ENCODE results near the gene CCDC121.
A peak's percentile ranks its signal among the peaks of the same experiment; 100 is the strongest.

The CCDC121 gene, protein sequence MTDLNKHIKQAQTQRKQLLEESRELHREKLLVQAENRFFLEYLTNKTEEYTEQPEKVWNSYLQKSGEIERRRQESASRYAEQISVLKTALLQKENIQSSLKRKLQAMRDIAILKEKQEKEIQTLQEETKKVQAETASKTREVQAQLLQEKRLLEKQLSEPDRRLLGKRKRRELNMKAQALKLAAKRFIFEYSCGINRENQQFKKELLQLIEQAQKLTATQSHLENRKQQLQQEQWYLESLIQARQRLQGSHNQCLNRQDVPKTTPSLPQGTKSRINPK

DNA sequence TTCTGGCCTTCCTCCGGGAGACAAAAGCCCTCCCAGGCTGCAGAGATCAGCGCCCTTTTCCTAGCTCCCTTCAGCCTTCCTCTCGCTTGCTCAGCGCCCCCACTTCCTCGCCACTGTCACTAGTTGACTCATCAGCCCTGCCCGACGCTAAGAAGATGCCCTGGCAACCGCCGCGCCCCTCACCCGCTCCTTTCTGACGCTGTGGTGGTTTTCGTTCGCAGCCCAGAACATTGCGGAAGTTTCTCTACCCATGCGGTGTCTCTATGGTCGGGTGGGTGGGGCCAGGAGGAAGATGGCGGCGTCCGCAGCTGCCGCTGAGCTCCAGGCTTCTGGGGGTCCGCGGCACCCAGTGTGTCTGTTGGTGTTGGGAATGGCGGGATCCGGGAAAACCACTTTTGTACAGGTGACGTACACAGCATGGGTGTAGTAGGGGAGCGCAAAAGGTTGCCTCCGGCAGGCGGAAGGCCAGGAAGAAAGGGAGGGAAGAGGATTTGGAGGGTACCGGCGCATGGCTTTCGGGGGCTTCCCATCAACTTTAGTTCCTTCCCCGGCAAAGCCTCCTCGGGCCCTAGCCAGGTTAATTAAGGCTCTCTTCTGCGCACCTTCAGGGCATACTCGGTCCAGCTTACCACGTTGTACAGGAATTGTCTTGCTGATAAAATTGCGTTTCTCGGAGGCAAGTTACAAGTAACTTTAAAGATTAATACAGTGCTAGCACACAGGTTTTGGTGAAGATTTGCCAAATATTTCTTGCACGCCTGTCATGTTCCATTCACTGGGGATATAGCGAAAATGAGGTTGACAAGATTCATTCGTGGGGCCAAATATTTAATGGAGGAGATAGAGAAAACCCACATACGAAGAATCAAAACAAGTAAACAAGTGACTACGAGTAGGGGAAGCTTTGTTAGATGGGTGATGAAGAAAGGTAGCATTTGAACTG is at the start of gene CCDC121, which contains the start of gene GPN1:
Gene CCDC121, minus strand, starts transcription at position 246 of the 943 bp plus-strand sequence. CDS start 1,213 bp downstream, outside the sequence.
Gene GPN1, plus strand, starts transcription at position 284 of the 943 bp plus-strand sequence. Its CDS starts 9 bp downstream, at position 293.
- DNase-seq (ENCODE audit: low read depth in 1 of 2, low spot score in 1 of 2) = peak; percentile 84 to 86

DNA sequence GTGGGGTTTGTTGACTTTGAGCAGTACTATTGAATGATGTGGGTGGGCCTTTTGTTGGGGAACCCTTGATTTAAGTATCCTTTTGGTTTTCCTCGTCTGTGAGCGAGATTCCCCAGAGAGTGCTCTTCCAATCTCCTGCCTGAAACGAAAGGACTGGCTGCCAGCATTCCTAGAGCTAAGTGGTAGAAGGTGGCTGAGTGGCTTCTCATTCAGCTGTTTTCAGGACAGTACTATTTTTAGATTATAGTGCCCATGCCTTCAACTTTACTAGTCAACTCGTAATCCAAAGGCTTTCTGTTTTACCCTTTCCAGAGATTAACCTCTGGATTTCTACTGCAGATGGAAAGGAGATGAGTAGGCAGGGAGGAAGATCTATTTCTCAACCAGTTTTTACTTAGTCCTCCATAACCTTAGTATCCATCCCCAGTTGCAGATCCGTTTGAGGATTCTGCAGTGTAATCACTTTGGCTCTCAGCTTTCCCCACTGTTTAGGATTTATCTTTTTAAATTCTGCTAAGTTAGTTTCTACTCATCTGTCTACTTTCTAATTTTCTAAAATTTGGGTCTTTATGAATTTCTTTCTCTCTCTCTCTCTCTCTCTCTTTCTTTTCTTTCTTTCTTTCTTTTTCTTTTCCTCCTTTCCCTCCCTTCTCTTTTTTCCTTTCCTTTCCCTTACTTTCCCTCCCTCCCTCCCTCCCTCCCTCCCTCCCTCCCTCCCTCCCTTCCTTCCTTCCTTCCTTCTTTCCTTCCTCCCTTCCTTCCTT is 44.1 kb upstream of the CCDC121 start:
- no peak for DNase-seq (ENCODE audit: low read depth in 1 of 2, low spot score in 1 of 2)

DNA sequence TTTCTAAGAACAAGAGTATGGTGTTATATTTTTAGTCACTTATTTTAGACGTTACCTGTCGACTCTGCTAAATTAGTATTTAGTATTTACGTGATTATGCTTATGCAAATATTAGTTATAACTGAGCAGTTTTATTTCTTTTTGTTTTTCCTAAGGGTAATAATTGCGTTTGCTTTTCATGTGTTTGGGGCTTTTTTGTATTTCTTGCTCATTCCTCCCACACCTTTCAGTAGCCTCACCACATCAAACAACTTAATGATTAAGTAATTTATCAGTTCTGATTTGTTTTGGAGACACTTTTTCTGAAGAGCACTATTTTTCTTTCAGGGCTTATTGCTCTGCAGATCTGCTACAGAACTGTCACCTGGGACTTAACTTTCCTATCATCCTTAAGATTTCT is 42.4 kb upstream of the CCDC121 start:
- DNase-seq (ENCODE audit: low read depth in 1 of 2, low spot score in 1 of 2) = no peak

DNA sequence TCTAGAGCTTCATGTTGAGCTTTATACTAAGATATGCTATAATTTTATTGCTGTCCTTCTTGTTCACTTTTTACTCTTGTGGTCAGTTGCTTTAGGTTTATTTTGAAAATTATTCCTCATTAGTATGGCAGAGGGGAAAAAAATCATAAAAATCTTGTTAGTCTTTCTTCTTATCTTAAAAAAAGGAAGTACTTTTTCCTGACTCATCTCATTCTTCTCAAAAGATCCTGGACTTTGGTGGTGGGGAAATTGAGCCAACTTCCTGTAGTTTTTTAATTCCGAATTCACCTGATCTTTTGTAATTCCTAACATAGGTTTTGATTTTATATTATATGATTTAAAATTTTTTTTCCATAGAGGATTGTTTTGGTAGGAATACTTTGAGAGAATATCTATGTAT is 38.6 kb upstream of the CCDC121 start:
- no peak for DNase-seq (ENCODE audit: low read depth in 1 of 2, low spot score in 1 of 2)

DNA sequence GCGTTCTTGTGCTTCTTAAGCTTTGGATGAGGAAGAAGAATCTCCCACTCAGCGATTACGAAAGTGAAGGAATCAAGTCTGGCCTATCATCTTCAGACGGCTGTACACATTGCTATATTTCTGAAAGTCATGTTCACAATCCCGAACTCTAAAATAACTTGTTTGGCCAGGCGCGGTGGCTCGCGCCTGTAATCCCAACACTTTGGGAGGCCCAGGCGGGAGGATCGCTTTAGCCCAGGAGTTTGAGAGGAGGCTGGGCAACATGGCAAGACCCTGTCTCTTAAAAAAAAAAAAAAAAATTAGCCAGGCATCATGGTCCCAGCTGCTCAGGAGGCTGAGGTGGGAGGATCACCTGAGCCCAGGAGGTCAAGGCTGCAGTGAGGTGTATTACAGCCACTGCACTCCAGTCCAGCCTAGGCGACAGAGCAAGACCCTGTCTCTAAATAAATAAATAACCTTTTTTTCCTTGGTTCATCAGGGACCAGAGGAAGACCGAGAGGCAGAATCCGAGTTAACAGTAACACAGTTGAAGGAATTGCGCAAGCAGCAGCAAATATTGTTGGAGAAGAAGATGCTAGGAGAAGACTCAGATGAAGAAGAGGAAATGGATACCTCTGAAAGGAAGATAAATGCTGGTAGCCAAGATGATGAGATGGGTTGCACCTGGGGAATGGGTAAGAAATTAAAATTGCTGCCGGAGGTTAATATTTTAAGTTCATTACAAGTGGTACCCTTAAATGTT is 36.0 kb upstream of the CCDC121 start:
- DNase-seq (ENCODE audit: low read depth in 1 of 2, low spot score in 1 of 2) = no peak

DNA sequence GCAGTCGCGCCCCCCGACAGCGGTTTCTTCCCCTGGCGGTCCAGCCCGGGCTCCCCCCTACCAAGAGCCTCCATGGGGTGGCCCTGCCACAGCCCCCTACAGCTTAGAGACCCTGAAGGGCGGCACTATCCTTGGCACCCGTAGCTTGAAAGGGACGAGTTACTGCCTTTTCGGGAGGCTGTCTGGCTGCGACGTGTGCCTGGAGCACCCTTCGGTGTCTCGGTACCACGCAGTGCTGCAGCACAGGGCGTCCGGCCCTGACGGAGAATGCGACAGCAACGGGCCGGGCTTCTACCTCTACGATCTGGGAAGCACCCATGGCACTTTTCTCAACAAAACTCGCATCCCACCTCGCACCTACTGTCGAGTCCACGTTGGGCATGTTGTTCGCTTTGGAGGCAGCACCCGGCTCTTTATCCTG is 35.4 kb upstream of the CCDC121 start:
- DNase-seq (ENCODE audit: low read depth in 1 of 2, low spot score in 1 of 2) = no peak

DNA sequence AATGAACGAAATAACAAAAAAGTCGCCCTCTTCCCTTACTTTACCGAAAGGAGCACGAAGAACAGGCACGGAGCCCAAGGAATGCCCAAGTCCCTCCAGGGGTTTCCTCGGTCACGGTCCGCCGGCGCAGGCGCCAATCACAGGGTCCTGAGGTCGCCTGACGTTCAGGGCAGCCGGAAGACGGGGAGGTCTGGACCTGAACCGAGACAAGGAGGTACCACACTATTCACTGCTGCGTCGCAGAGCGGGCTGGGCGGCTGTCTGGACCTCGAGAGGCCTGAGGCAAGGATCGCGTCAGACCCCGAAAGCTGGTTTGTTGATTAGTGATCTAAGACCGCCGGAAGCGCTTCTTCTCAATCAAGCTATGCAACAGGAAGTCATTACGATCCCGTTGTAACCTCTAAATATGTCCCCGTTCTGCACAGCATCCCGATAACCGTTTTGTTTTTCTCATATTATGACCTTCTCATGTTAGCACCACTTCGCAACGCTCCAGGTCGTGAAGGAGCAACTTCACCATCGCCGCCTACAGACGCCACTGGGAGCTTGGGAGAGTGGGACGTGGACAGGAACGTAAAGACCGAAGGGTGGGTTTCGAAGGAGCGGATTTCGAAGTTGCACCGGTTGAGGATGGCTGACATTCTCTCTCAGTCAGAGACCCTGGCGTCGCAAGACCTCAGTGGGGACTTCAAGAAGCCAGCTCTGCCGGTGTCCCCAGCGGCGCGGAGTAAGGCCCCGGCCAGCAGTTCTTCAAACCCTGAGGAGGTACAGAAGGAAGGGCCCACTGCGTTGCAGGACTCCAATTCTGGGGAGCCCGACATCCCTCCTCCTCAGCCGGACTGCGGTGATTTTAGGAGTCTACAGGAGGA is 34.7 kb upstream of the CCDC121 start, which contains the start of the genes SLC4A1AP and SUPT7L:
Gene SLC4A1AP, plus strand, starts transcription at position 605 of the 869 bp plus-strand sequence. Its CDS starts 26 bp downstream, at position 631.
Gene SUPT7L, minus strand, starts transcription at position 330 of the 869 bp plus-strand sequence. CDS start 1,422 bp downstream, outside the sequence.
- peak; percentile 58 to 59 for DNase-seq (ENCODE audit: low read depth in 1 of 2, low spot score in 1 of 2)

DNA sequence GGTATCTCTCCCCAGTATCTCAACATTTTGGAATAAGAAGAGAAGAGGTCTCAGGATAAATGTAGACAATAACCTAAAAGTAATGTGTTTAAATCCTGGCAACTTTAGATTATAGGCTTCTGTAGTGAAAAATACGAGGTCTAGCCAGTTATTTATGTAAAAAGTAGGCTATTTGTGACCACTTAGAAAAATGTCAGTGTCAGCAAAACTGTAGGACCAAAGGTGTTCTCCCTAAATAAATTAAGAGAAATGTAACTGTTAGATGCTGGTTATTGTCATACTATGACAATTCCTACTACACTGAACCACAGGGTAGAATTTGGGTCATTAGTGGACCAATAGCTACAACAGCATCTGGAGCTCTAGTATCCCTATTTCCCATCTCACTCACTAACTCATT is 32.6 kb upstream of the CCDC121 start:
- DNase-seq (ENCODE audit: low read depth in 1 of 2, low spot score in 1 of 2) = no peak

DNA sequence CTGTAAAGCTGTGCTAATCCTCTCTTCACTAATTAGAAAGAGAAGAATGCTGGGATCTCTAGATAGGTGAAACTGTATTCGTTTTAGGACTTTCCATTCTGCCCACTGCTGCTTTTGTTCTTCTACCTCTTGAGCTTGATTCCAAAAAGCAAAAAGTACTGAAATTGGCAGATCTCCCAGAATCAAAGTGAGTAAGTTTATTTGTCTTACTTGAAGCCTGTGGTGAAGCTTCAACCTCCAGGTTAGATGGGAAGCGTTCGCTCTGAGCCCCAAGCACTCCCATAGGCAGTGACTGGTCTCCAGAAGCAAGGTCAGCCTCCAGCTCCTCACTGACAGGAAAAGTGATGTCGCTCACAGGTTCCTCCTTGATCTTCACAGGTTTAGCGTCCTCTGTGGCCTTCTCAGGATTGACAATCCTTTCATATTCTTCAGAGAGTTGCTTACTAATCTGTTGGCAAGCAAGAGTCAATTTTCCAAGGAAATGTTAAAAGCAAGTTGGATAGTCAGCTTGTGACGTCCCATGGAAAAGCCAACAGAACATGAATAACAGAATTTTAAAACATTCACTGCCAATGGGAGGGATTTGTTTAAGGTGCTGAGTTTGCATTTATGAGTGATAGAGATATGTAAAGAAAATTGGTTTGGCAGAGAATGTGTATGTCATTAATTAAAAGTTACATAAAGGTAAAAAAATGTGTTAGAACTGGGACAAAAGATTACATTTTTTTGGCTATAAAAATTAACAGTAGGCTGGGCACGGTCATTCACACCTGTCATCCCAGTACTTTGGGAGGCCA is 26.5 kb upstream of the CCDC121 start:
- DNase-seq (ENCODE audit: low read depth in 1 of 2, low spot score in 1 of 2) = no peak

DNA sequence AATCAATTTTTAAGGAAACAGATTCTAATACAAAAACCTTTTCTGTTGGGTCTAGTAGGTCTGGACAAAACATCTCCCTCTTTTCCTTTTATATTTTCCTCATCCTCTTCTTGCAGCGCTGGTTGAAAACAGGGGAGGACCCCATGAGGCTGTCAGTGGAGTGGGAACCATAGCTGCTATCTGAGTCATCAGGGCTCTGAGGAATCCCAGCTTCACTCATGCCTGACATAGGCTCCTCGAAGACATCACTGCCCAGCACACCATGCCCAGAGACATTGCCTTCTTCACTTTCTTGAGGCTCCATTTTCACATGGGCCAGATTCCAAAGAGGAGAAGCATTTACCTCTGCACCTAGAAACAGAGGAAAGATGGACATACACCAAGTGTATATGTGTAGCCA is 24.6 kb upstream of the CCDC121 start:
- DNase-seq (ENCODE audit: low read depth in 1 of 2, low spot score in 1 of 2) = no peak

DNA sequence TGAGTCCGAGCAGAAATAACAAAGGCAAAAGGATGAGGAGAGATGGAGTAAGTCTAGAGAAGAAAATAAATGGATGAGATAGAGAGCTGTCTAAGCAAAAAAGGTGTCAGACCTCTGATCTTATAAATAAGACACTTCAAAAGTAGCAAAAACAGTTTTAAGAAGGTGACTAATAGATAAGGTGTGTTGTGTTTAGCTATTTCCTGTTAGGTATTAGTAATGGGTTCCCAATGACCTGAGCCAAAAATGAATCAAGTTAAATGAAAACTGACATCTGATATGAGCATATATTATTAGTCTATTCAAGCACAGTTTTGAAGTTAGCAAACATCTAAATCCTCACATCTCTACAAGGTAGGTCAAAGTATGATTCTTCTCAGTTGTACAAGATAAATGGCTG is 24.0 kb upstream of the CCDC121 start:
- DNase-seq (ENCODE audit: low read depth in 1 of 2, low spot score in 1 of 2) = no peak

DNA sequence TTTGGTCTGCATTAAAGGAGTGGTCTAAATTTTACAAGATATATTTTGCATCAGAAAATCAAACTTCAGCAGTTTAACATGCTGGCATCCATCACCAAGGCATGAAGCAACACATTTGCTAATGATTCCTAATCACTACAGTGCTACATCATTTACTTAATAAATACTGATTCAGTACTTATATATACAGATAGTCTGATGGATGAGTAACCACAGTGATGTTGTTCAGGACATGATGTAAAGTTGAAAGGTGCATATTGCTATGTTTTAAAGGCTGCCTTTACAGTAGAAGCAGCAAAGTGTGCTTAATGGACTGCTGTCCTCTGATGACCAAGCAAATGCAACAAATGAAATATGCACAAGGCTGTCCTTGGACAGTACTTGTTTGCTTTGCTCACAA is 23.5 kb upstream of the CCDC121 start:
- DNase-seq (ENCODE audit: low read depth in 1 of 2, low spot score in 1 of 2) = no peak

DNA sequence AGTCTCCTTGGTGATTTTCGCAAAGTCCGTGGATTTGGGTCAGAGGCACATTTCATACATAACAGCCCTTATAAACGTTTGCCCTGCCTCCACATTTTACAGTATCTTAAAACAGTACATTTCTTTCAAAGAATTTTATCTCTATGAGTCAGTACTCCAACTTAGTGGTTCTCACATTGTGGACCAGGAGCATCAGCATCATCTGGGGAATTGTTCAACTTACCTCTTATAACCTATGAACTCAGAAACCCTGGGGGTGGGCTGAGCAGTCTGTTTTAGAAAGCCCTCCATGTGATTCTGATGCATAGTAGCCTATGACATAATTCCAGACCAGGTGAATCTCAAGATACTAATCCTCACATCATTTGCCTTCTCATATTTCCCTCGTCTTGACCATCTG is 22.2 kb upstream of the CCDC121 start:
- DNase-seq (ENCODE audit: low read depth in 1 of 2, low spot score in 1 of 2) = no peak

DNA sequence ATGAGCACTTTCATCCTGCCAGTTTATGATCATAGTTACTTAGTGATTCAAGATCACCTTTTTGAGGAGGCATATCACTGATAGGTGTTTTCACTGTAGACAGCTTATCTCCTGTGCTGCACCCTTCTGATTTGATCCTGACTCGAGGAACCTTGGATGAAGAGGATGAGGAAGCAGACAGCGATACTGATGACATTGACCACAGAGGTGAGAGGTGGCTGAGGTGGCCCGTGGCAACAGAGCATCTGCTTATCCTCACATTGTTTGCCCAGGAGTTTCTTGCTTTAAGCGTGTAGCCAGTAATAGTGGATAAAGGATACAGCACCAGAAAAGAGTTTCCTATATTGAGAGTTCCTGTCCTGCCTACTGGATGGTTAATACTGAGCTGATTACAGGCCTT is 18.9 kb upstream of the CCDC121 start:
- no peak for DNase-seq (ENCODE audit: low read depth in 1 of 2, low spot score in 1 of 2)

DNA sequence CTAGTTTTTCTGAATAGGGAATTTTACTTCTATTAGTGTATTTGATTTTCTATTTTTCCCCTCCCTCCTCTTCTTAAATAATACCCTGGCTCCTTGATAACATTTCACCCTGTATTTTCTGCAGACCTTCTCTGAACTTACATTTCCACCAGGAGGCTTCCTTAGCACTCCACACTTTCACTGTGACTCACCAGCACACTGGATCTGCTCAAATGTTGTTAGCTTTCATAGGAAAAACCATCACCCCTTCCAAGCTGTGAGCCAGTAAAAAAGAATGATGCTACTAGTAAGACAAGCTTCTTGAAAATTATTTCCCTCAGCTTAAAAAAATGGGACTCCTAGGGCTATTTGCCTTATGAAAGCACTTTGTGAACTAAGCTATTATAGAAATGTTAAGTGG is 18.5 kb upstream of the CCDC121 start:
- DNase-seq (ENCODE audit: low read depth in 1 of 2, low spot score in 1 of 2) = no peak

DNA sequence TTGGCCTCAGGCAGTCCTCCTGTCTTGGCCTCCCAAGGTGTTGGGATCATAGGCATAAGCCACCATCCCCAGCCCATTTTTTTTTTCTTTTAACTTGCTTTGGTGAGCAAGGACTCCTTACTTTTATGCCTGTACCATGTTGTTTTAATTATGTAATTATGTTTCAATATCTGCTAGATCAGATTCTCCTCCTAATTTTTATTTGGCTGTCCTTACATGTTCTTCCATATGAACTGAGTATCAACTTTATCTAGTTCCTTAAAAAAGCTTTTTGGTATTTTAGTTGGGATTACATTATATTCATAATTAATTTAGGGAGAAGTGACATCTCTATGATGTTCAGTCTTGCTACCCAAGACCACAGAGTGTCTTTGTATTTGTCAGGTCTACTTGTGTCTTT is 16.4 kb upstream of the CCDC121 start:
- no peak for DNase-seq (ENCODE audit: low read depth in 1 of 2, low spot score in 1 of 2)

DNA sequence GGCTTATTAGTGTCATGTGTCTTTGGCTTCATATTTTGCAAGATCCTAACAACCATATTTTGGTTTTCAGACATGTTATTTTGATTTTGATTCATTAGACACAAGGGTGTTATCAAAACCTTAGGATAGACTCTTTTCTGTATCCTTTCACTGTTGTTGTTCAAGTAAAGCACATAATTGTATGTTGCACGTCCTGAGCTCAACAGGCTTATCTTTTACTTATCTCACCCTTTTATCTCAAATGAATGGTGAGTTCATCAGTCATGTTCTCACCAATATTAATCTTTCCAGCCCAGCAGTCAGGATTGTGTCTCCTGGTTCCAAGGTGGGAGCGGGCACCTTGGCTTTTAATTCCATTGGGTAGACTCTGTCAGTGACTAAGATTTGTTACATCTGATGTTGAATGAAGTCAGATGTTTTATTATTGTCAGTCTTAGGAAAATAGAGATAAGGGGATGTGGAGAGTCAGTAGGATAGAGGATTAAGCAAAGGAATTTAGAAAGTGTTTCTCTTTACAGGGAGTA is 12.0 kb upstream of the CCDC121 start:
- DNase-seq (ENCODE audit: low read depth in 1 of 2, low spot score in 1 of 2) = no peak

DNA sequence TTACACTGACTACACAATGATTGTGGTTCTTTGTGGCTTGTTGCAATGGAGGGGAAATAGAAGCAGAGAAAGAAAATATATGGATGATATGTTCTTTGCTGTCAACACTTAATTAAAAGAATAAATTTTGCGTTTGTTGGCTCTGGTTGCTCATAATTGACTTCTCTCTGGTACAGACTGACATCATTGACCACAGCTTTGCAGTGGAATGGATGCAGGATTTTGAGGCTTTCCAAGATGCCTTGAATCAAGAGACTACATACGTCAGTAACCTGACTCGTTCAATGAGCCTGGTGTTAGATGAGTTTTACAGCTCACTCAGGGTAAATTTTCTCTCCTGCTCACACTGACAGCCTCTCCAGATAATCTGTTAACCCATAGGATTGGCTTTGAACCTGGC is 9.9 kb upstream of the CCDC121 start:
- DNase-seq (ENCODE audit: low read depth in 1 of 2, low spot score in 1 of 2) = no peak
